K562 (cell line): ENCODE data around the gene ILKAP. TPM values are rescaled to one million over a fixed set of nuclear protein-coding genes. Genes with fewer than 3 reads are reported as not detected.

Source experiments
- CBX5 ChIP-seq: IDR thresholded peaks from 2 replicates; pipeline ENCODE4 v1.6.1; 2014; ENCODE audit warnings: low read depth, borderline replicate concordance
- FOXJ2 ChIP-seq: fragments of 200-800 bp; sonication (Bioruptor generic); IDR thresholded peaks from 2 replicates; pipeline ENCODE4 v1.6.1; 2016; ENCODE audit warnings: missing genetic modification characterization, missing compliant biosample characterization
- FOXM1 ChIP-seq, 2 experiments: fragments of 450-650 bp in 1 of 2; sonication (generic) in 1 of 2; formaldehyde crosslinking in 1 of 2; IDR thresholded peaks; 2 replicates each; pipeline versions ENCODE4 v1.6.1 to v1.9.0; 2017 to 2022; ENCODE audit warnings: low read depth in 2 of 2, mild to moderate bottlenecking in 2 of 2, missing genetic modification reagents in 1 of 2, moderate library complexity in 1 of 2
- GABPB1 ChIP-seq: sonication (generic); formaldehyde crosslinking; IDR thresholded peaks from 2 replicates; pipeline ENCODE4 v1.8.0; 2022; ENCODE audit warnings: mild to moderate bottlenecking, missing genetic modification reagents
- HDAC8 ChIP-seq: fragments of 450-650 bp; IDR thresholded peaks from 2 replicates; pipeline ENCODE4 v1.6.1; 2016; ENCODE audit warnings: mild to moderate bottlenecking, missing genetic modification characterization, moderate library complexity, missing compliant biosample characterization
- KLF13 ChIP-seq: fragments of 450-650 bp; IDR thresholded peaks from 2 replicates; pipeline ENCODE4 v1.6.1; 2016; ENCODE audit warnings: missing genetic modification characterization, low read depth, mild to moderate bottlenecking, missing compliant biosample characterization, moderate library complexity, borderline replicate concordance
- LARP7 ChIP-seq: fragments of 450-650 bp; IDR thresholded peaks from 2 replicates; pipeline ENCODE4 v1.6.1; 2016
- POLR2G ChIP-seq: fragments of 200-400 bp; formaldehyde crosslinking; IDR thresholded peaks from 2 replicates; pipeline ENCODE4 v1.6.1; 2017; ENCODE audit warnings: low read depth, mild to moderate bottlenecking, antibody characterized with exemption, low read length, moderate library complexity
- SUPT5H ChIP-seq: fragments of 450-650 bp; IDR thresholded peaks from 2 replicates; pipeline ENCODE4 v1.6.1; 2016
- TCF7 ChIP-seq: sonication (generic); IDR thresholded peaks from 2 replicates; pipeline ENCODE4 v1.6.1; 2016; ENCODE audit warnings: antibody characterized with exemption, borderline replicate concordance
- TRIM24 ChIP-seq, 2 experiments: fragments of 450-650 bp; IDR thresholded peaks; 2 replicates each; pipeline ENCODE4 v1.6.1; 2016
- ZNF263 ChIP-seq: sonication (generic); formaldehyde crosslinking; IDR thresholded peaks from 2 replicates; pipeline ENCODE4 v1.8.0; 2022; ENCODE audit warnings: mild to moderate bottlenecking, missing genetic modification reagents, borderline replicate concordance
- ZNF431 ChIP-seq: sonication (generic); formaldehyde crosslinking; IDR thresholded peaks from 2 replicates; pipeline ENCODE4 v1.8.0; 2022; ENCODE audit warnings: mild to moderate bottlenecking, missing genetic modification reagents
- ZNF766 ChIP-seq: fragments of 200-800 bp; sonication (Bioruptor generic); conservative IDR thresholded peaks from 2 replicates; pipeline ENCODE4 v1.6.1; 2016; ENCODE audit warnings: missing genetic modification characterization, missing compliant biosample characterization
- polyA plus RNA-seq, 8 experiments: library from polyadenylated mRNA; depleted of rRNA in 4 of 8; stranded (reverse) in 5 of 8; unstranded in 3 of 8; fragments of >200 nt; fragmentation: Nextera tagmentation in 2 of 8; fragmentation: Illumina TruSeq in 1 of 8; extraction: Ambion mirVana in 2 of 8; extraction: Trizol in 1 of 8; gene quantifications; 2 replicates each; pipeline versions ENCODE4 v1.2.1 to v1.2.3, GENCODE V29; 2011 to 2014; ENCODE audit warnings: inconsistent platforms in 1 of 8, missing spikeins in 1 of 8
- total RNA-seq, 7 experiments: library from RNA; depleted of rRNA in 6 of 7; stranded (reverse); fragments of >200 nt in 6 of 7; fragmentation: Illumina TruSeq in 2 of 7; extraction: Trizol in 2 of 7; gene quantifications; 2 replicates each; pipeline versions ENCODE4 v1.2.1 to v1.2.3, GENCODE V29; 2011 to 2021; ENCODE audit warnings: low replicate concordance in 1 of 7
- TF ChIP-seq, protein P1 (sequence below): sonication (generic); formaldehyde crosslinking; IDR thresholded peaks from 2 replicates; pipeline ENCODE4 v1.8.0; 2022; ENCODE audit warnings: missing genetic modification reagents, mild to moderate bottlenecking, moderate library complexity, borderline replicate concordance
- TF ChIP-seq, protein P2 (sequence below): sonication (generic); formaldehyde crosslinking; IDR thresholded peaks from 2 replicates; pipeline ENCODE4 v1.8.0; 2022; ENCODE audit warnings: mild to moderate bottlenecking, missing genetic modification reagents
- TF ChIP-seq, protein P3 (sequence below): fragments of 450-650 bp; IDR thresholded peaks from 2 replicates; pipeline ENCODE4 v1.6.1; 2016; ENCODE audit warnings: borderline replicate concordance
- TF ChIP-seq, protein P4 (sequence below): sonication (generic); formaldehyde crosslinking; IDR thresholded peaks from 2 replicates; pipeline ENCODE4 v1.4.0; 2020; ENCODE audit warnings: mild to moderate bottlenecking, missing genetic modification reagents
- TF ChIP-seq, protein P5 (sequence below): fragments of 250-450 bp; sonication (Bioruptor Pico); IDR thresholded peaks from 2 replicates; pipeline ENCODE4 v1.4.0; 2020
- TF ChIP-seq, protein P6 (sequence below), 3 experiments: fragments of 200-800 bp in 1 of 3; sonication (Bioruptor generic) in 1 of 3; sonication (generic) in 1 of 3; formaldehyde crosslinking in 1 of 3; IDR thresholded peaks; 2 replicates each; pipeline versions ENCODE4 v1.6.1 to v1.8.0; 2016 to 2022; ENCODE audit warnings: mild to moderate bottlenecking in 2 of 3, missing compliant biosample characterization in 2 of 3, missing genetic modification characterization in 2 of 3, missing genetic modification reagents in 1 of 3

The ILKAP gene
- total and polyA plus RNA-seq, 9 of the 15 experiments (the other 6 are each of a cell fraction or from before 2014, with no cell fraction given): 3.1 to 43.9 (median 20.7) TPM

DNA sequence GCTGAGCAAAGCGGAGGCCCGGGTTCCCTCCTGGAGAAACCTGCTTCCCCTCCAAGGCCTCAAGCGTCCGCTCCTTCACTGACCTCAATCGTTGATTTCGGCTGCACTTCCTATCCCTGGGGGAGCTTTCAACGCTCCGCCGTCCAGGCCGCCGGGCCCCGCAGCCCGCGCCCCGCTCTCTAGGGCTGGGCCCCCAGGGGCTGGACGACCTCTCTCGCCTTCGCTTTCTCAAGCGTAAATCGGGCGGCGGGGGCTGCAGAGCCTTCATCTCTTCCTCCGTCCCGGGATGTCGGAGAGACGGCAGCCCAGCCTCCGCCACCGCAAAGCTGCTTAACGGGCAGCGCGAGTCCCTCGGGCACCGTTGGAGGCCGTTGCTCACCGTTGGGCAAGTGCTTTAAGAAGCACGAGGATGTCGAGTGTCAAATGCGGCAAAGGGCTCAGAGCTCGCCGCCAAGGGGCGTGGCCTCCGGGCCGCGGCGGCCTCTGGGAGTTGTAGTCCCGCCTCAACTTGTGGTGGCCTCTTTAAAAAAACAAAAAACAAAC is 27.8 kb upstream of the ILKAP start (continued):
- TF ChIP-seq KLF13 (tag): no peak
- TF ChIP-seq, protein P1, sequence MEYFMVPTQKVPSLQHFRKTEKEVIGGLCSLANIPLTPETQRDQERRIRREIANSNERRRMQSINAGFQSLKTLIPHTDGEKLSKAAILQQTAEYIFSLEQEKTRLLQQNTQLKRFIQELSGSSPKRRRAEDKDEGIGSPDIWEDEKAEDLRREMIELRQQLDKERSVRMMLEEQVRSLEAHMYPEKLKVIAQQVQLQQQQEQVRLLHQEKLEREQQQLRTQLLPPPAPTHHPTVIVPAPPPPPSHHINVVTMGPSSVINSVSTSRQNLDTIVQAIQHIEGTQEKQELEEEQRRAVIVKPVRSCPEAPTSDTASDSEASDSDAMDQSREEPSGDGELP (CRISPR knock-in tag): peak; percentile 78; the same call in 1 of the 2 replicates
- TF ChIP-seq TRIM24 (IDR thresholded peaks at IDR 0.05): no peak
- TF ChIP-seq HDAC8 (tag): no peak
- no peak for TF ChIP-seq FOXM1 (IDR thresholded peaks at IDR 0.05; ENCODE audit: low read depth)
- no peak for TF ChIP-seq FOXM1 (CRISPR knock-in tag; IDR thresholded peaks at IDR 0.05; ENCODE audit: low read depth)
- TF ChIP-seq ZNF766: 0 out of 2 replicates have a peak, but pooled peaks have one; percentile 21
- peak; percentile 90 for TF ChIP-seq POLR2G
- TF ChIP-seq, protein P2, sequence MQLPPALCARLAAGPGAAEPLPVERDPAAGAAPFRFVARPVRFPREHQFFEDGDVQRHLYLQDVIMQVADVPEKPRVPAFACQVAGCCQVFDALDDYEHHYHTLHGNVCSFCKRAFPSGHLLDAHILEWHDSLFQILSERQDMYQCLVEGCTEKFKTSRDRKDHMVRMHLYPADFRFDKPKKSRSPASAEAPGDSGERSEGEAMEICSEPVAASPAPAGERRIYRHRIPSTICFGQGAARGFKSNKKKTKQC: peak; percentile 79; the same call in 1 of the 2 replicates
- no peak for TF ChIP-seq FOXJ2 (tag)
- peak; percentile 42; the same call in 1 of the 2 replicates for TF ChIP-seq ZNF263
- TF ChIP-seq SUPT5H: no peak
- TF ChIP-seq ZNF431 (CRISPR knock-in tag): peak; percentile 81
- no peak for TF ChIP-seq LARP7
- TF ChIP-seq, protein P3, sequence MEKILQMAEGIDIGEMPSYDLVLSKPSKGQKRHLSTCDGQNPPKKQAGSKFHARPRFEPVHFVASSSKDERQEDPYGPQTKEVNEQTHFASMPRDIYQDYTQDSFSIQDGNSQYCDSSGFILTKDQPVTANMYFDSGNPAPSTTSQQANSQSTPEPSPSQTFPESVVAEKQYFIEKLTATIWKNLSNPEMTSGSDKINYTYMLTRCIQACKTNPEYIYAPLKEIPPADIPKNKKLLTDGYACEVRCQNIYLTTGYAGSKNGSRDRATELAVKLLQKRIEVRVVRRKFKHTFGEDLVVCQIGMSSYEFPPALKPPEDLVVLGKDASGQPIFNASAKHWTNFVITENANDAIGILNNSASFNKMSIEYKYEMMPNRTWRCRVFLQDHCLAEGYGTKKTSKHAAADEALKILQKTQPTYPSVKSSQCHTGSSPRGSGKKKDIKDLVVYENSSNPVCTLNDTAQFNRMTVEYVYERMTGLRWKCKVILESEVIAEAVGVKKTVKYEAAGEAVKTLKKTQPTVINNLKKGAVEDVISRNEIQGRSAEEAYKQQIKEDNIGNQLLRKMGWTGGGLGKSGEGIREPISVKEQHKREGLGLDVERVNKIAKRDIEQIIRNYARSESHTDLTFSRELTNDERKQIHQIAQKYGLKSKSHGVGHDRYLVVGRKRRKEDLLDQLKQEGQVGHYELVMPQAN: peak; percentile 76
- no peak for TF ChIP-seq TCF7
- TF ChIP-seq, protein P4, sequence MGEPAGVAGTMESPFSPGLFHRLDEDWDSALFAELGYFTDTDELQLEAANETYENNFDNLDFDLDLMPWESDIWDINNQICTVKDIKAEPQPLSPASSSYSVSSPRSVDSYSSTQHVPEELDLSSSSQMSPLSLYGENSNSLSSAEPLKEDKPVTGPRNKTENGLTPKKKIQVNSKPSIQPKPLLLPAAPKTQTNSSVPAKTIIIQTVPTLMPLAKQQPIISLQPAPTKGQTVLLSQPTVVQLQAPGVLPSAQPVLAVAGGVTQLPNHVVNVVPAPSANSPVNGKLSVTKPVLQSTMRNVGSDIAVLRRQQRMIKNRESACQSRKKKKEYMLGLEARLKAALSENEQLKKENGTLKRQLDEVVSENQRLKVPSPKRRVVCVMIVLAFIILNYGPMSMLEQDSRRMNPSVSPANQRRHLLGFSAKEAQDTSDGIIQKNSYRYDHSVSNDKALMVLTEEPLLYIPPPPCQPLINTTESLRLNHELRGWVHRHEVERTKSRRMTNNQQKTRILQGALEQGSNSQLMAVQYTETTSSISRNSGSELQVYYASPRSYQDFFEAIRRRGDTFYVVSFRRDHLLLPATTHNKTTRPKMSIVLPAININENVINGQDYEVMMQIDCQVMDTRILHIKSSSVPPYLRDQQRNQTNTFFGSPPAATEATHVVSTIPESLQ (CRISPR knock-in tag): no peak
- TF ChIP-seq CBX5: no peak
- TF ChIP-seq, protein P5, sequence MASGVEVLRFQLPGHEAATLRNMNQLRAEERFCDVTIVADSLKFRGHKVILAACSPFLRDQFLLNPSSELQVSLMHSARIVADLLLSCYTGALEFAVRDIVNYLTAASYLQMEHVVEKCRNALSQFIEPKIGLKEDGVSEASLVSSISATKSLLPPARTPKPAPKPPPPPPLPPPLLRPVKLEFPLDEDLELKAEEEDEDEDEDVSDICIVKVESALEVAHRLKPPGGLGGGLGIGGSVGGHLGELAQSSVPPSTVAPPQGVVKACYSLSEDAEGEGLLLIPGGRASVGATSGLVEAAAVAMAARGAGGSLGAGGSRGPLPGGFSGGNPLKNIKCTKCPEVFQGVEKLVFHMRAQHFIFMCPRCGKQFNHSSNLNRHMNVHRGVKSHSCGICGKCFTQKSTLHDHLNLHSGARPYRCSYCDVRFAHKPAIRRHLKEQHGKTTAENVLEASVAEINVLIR (CRISPR knock-in tag): no peak
- peak; percentile 52; the same call in 1 of the 2 replicates for TF ChIP-seq GABPB1 (CRISPR knock-in tag)
- TF ChIP-seq, protein P6, sequence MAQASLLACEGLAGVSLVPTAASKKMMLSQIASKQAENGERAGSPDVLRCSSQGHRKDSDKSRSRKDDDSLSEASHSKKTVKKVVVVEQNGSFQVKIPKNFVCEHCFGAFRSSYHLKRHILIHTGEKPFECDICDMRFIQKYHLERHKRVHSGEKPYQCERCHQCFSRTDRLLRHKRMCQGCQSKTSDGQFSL (CRISPR knock-in tag; IDR thresholded peaks at IDR 0.05): no peak
- TF ChIP-seq, protein P6 (tag; IDR thresholded peaks at IDR 0.05): no peak
